ENCODE results near the gene PRR22. TPM values are rescaled to one million over a fixed set of nuclear protein-coding genes. Genes with fewer than 3 reads are reported as not detected.
A peak's percentile ranks its signal among the peaks of the same experiment; 100 is the strongest.

PRR22 gene
- total RNA-seq, 2 donors from 2014 or later: 1.1 to 1.3 TPM

DNA sequence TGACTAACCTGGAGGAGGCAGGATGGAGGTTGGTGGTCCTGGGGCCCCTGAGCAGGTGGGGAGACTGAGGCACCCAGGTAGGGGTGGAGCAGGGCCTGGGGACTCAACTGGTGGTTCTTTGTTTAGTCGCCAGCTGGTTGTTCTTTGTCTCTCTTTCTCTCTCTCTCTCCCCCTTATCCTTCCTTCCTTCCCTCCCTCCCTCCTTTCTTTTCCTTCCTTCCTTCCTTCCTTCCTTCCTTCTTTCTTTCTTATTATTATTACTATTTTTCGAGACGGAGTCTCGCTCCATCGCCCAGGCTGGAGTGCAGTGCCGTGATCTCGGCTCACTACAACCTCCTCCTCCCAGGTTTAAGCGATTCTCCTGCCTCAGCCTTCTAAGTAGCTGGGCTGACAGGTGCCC, 13.7 kb upstream of the PRR22 start:
- H3K27me3 ChIP-seq (replicated peaks; ENCODE audit: insufficient read depth): peaks cover 11% of the 10 kb centered on the region
- ATAC-seq (ENCODE audit: insufficient number of reproducible peaks, low FRiP score, low read depth) (no peak), DNase-seq (ENCODE audit: low spot score) (no peak)
- H3K27ac ChIP-seq: no peak overlapping the region
- H3K9me3 ChIP-seq: no peaks in the 10 kb centered on the region
- H3K36me3 ChIP-seq: no peaks in the 10 kb centered on the region
- TF ChIP-seq, protein P1, sequence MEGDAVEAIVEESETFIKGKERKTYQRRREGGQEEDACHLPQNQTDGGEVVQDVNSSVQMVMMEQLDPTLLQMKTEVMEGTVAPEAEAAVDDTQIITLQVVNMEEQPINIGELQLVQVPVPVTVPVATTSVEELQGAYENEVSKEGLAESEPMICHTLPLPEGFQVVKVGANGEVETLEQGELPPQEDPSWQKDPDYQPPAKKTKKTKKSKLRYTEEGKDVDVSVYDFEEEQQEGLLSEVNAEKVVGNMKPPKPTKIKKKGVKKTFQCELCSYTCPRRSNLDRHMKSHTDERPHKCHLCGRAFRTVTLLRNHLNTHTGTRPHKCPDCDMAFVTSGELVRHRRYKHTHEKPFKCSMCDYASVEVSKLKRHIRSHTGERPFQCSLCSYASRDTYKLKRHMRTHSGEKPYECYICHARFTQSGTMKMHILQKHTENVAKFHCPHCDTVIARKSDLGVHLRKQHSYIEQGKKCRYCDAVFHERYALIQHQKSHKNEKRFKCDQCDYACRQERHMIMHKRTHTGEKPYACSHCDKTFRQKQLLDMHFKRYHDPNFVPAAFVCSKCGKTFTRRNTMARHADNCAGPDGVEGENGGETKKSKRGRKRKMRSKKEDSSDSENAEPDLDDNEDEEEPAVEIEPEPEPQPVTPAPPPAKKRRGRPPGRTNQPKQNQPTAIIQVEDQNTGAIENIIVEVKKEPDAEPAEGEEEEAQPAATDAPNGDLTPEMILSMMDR (IDR thresholded peaks at IDR 0.05): no peak
- no peaks in the 10 kb centered on the region for H3K4me1 ChIP-seq (ENCODE audit: control insufficient read depth in 1 of 2, low read depth in 2 of 2)
- no peak overlapping the region for H3K4me3 ChIP-seq

DNA sequence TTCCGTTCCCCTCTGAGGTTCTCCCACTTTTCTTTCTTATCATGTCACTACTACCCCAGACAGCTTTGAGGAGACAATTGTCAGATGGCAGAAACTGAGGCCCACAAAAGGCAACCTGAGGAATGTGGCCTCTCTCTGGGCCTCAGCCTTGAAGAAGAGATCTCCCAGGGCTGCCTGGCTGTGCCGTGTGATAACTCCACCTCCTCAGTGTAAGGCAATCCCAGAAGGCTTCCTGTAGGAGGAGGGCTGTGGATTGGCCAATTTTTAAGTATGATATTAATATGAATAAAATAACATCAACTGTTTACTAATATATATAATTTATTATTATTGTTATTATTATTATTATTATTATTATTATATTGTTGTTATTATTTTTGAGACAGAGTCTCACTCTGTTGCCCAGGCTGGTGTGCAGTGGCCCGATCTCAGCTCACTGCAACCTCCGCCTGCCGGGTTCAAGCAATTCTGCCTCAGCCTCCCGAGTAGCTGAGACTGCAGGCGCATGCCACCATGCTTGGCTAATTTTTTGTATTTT, 10.9 kb upstream of the PRR22 start:
- Histone ChIP-seq H3K36me3 (no peaks in the 10 kb centered on the region), H3K27me3 (replicated peaks; ENCODE audit: insufficient read depth) (no peaks in the 10 kb centered on the region), H3K4me1 (ENCODE audit: control insufficient read depth in 1 of 2, low read depth in 2 of 2) (no peaks in the 10 kb centered on the region), H3K27ac (no peak overlapping the region), H3K4me3 (no peak overlapping the region), H3K9me3 (no peaks in the 10 kb centered on the region)
- TF ChIP-seq, protein P1 (IDR thresholded peaks at IDR 0.05): no peak
- ATAC-seq (ENCODE audit: insufficient number of reproducible peaks, low FRiP score, low read depth): no peak
- DNase-seq (ENCODE audit: low spot score): no peak

- DNase-seq (ENCODE audit: low spot score) (no peak), ATAC-seq (ENCODE audit: insufficient number of reproducible peaks, low FRiP score, low read depth) (no peak)
- Histone ChIP-seq H3K27me3 (replicated peaks; ENCODE audit: insufficient read depth) (no peaks in the 10 kb centered on the region), H3K9me3 (no peaks in the 10 kb centered on the region), H3K27ac (no peak overlapping the region), H3K36me3 (peaks cover 15% of the 10 kb centered on the region), H3K4me3 (no peak overlapping the region), H3K4me1 (ENCODE audit: control insufficient read depth in 1 of 2, low read depth in 2 of 2) (peaks cover 5 to 6% of the 10 kb centered on the region in 2 donors)
- TF ChIP-seq, protein P1 (IDR thresholded peaks at IDR 0.05): no peak
Observed at GRCh38 chr19:5793188-5793587, 8.6 kb upstream of the PRR22 start.

DNA sequence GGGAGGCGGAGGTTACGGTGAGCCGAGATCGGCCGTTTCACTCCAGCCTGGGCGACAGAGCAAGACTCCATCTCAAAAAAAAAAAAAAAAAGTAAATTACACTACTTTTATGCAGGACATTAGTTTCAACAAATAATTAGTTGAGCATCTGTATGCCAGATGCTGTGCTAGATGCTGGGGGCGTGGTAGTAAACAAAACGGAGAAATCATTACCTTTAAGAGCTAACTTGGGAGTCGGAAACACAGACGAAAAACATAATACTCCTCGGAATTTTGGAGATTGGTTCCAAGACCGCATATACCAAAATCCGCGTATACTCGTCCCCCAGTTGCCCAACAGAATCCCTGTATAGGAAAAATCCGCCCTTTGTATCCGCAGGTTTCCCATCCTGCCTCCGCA, 7.7 kb upstream of the PRR22 start:
- Histone ChIP-seq H3K4me1 (ENCODE audit: control insufficient read depth in 1 of 2, low read depth in 2 of 2) (peaks cover 5 to 6% of the 10 kb centered on the region in 2 donors), H3K27ac (no peak overlapping the region), H3K4me3 (no peak overlapping the region), H3K9me3 (no peaks in the 10 kb centered on the region), H3K27me3 (replicated peaks; ENCODE audit: insufficient read depth) (no peaks in the 10 kb centered on the region), H3K36me3 (peaks cover 17% of the 10 kb centered on the region)
- ATAC-seq (ENCODE audit: insufficient number of reproducible peaks, low FRiP score, low read depth) (no peak), DNase-seq (ENCODE audit: low spot score) (no peak)
- TF ChIP-seq, protein P1 (IDR thresholded peaks at IDR 0.05): no peak

GRCh38 chr19:5790559-5791520, 6.3 kb upstream of the PRR22 start, which contains the start of gene DUS3L:
DUS3L (minus strand) TSS chr19:5791163; CDS start chr19:5791141, 22 bp downstream.
- H3K36me3 ChIP-seq: peaks cover 29% of the 10 kb centered on the region
- TF ChIP-seq, protein P1 (IDR thresholded peaks at IDR 0.05): no peak
- ATAC-seq (ENCODE audit: insufficient number of reproducible peaks, low FRiP score, low read depth) (peak; percentile 88), DNase-seq (ENCODE audit: low spot score) (peak; percentile 90)
- H3K4me3 ChIP-seq: peak within 1 kb of the TSS; percentile 81
- H3K9me3 ChIP-seq: no peaks in the 10 kb centered on the region
- H3K27me3 ChIP-seq (replicated peaks; ENCODE audit: insufficient read depth): no peaks in the 10 kb centered on the region
- H3K27ac ChIP-seq: peak within 1 kb of the TSS; percentile 89 to 93
- H3K4me1 ChIP-seq (ENCODE audit: control insufficient read depth in 1 of 2, low read depth in 2 of 2): peaks cover 5 to 6% of the 10 kb centered on the region in 2 donors
